Ascending aorta (tissue), 2 donors: Measurements from ENCODE around the gene SF1. TPM values are rescaled to one million over a fixed set of nuclear protein-coding genes. Genes with fewer than 3 reads are reported as not detected.
A peak's percentile ranks its signal among the peaks of the same experiment; 100 is the strongest.

ENCODE experiments used
- DNase-seq, 2 donors: peaks; one replicate each; pipeline ENCODE4 v3.0.0-alpha.2; 2019; ENCODE audit warnings: low spot score in 2 of 2
- H3K27ac ChIP-seq, 2 donors: fragments of 200-600 bp; sonication (generic); one replicate each; pipeline ENCODE4 v1.5.1; 2016 to 2017; ENCODE audit warnings: mild to moderate bottlenecking in 1 of 2
- H3K27me3 ChIP-seq: fragments of 200-600 bp; sonication (generic); one replicate; pipeline ENCODE4 v1.5.1; 2017
- H3K36me3 ChIP-seq, 2 donors: fragments of 200-600 bp; sonication (generic); one replicate each; pipeline ENCODE4 v1.5.1; 2016
- H3K4me1 ChIP-seq, 2 donors: fragments of 200-600 bp; sonication (generic); one replicate each; pipeline ENCODE4 v1.5.1; 2016 to 2017; ENCODE audit warnings: mild to moderate bottlenecking in 1 of 2
- H3K4me3 ChIP-seq, 2 donors: fragments of 200-600 bp; sonication (generic); one replicate each; pipeline ENCODE4 v1.5.1; 2016 to 2017; ENCODE audit warnings: mild to moderate bottlenecking in 1 of 2
- H3K9me3 ChIP-seq, 2 donors: fragments of 200-600 bp; sonication (generic); one replicate each; pipeline ENCODE4 v1.5.1; 2016
- CTCF ChIP-seq, 3 experiments: fragments of 200-600 bp in 2 of 3; fragments of 450-650 bp in 1 of 3; sonication (generic) in 2 of 3; IDR thresholded peaks; one replicate each; pipeline ENCODE4 v1.5.1; 2016 to 2019; ENCODE audit warnings: antibody characterized with exemption in 3 of 3, mild to moderate bottlenecking in 1 of 3, moderate library complexity in 1 of 3
- intact Hi-C: fragments of 100-400 bp; cut with DNase I; formaldehyde crosslinking; loops from one replicate; pipeline ENCODE4 v1.15.1; 2023
- total RNA-seq: library from RNA; depleted of rRNA; stranded (reverse); fragments of >200 nt; gene quantifications from one replicate; pipeline ENCODE4 v1.1.0, GENCODE V29; 2016

SF1 gene
- total RNA-seq, 1 donor from 2014 or later, result 332 TPM

- Histone ChIP-seq H3K9me3 (no peaks in the 10 kb centered on the region), H3K4me3 (peak overlapping the region; percentile 42 to 57), H3K36me3 (peaks cover 15 to 23% of the 10 kb centered on the region in 2 donors), H3K27me3 (no peaks in the 10 kb centered on the region), H3K27ac (peak overlapping the region; percentile 73 to 75), H3K4me1 (peaks cover 22 to 44% of the 10 kb centered on the region in 2 donors)
- DNase-seq, result peak in 1 of 2 donors; percentile 65
- TF ChIP-seq CTCF (IDR thresholded peaks at IDR 0.05), result no peak
- intact Hi-C loops, result no loop called here
Measured at GRCh38 chr11:64759131-64759721, 19.1 kb downstream of the SF1 start.

GRCh38 chr11:64758330-64759079 is 19.8 kb downstream of the SF1 start:
- Histone ChIP-seq H3K36me3 (peaks cover 8 to 16% of the 10 kb centered on the region in 2 donors), H3K9me3 (no peaks in the 10 kb centered on the region), H3K4me3 (peak overlapping the region; percentile 42 to 57), H3K4me1 (peaks cover 15 to 37% of the 10 kb centered on the region in 2 donors), H3K27me3 (no peaks in the 10 kb centered on the region), H3K27ac (peak overlapping the region in 1 of 2 donors; percentile 75)
- intact Hi-C loops, result no loop called here
- no peak for TF ChIP-seq CTCF (IDR thresholded peaks at IDR 0.05)
- DNase-seq, result peak in 1 of 2 donors; percentile 54

GRCh38 chr11:64757549-64758329 is 20.6 kb downstream of the SF1 start:
- peak in 1 of 2 donors; percentile 62 for DNase-seq

GRCh38 chr11:64755681-64756361 is 22.5 kb downstream of the SF1 start:
- Histone ChIP-seq H3K27me3 (no peaks in the 10 kb centered on the region), H3K27ac (no peak overlapping the region), H3K4me1 (peaks cover 12 to 25% of the 10 kb centered on the region in 2 donors), H3K9me3 (no peaks in the 10 kb centered on the region), H3K4me3 (no peak overlapping the region), H3K36me3 (peaks cover 15 to 17% of the 10 kb centered on the region in 2 donors)
- intact Hi-C loops, result no loop called here
- TF ChIP-seq CTCF (IDR thresholded peaks at IDR 0.05), result no peak
- DNase-seq, result peak in 1 of 2 donors; percentile 55

More at GRCh38 chr11:64757549-64758329, 20.6 kb downstream of the SF1 start:
- H3K36me3 ChIP-seq, result peaks cover under 1 to 13% of the 10 kb centered on the region in 2 donors
- intact Hi-C loops, result no loop called here
- H3K4me1 ChIP-seq, result peaks cover 12 to 29% of the 10 kb centered on the region in 2 donors
- no peak for TF ChIP-seq CTCF (IDR thresholded peaks at IDR 0.05)
- no peak overlapping the region for H3K27ac ChIP-seq
- H3K9me3 ChIP-seq, result no peaks in the 10 kb centered on the region
- H3K4me3 ChIP-seq, result no peak overlapping the region
- no peaks in the 10 kb centered on the region for H3K27me3 ChIP-seq
